Naive B cell (primary cell): Measurements from ENCODE around the gene SPG21. TPM values are rescaled to one million over a fixed set of nuclear protein-coding genes. Genes with fewer than 3 reads are reported as not detected.
A peak's percentile ranks its signal among the peaks of the same experiment; 100 is the strongest.

Experiments used
- ATAC-seq, 2 donors: fragments of 150-1000 bp; cut with Tn5 transposase; 2 replicates each; pipeline ENCODE4 v1.10.0; 2021; ENCODE audit warnings: low read depth in 2 of 2, mild to moderate bottlenecking in 2 of 2, moderate library complexity in 2 of 2
- DNase-seq: peaks from one replicate; pipeline ENCODE4 v3.0.0; 2022
- H3K27ac Mint-ChIP-seq, 6 donors: one replicate each; pipeline ENCODE4 v1.8.0; 2020 to 2022; ENCODE audit warnings: mild to moderate bottlenecking in 6 of 6, mixed read lengths in 6 of 6, moderate library complexity in 5 of 6, inconsistent platforms in 2 of 6
- H3K27me3 Mint-ChIP-seq, 3 donors: one replicate each; pipeline ENCODE4 v1.8.0; 2021 to 2022; ENCODE audit warnings: mixed read lengths in 3 of 3, mild to moderate bottlenecking in 1 of 3
- H3K36me3 Mint-ChIP-seq, 2 donors: one replicate each; pipeline ENCODE4 v1.8.0; 2020 to 2022; ENCODE audit warnings: mixed read lengths in 2 of 2, inconsistent platforms in 1 of 2, mild to moderate bottlenecking in 1 of 2
- H3K4me1 Mint-ChIP-seq, 3 donors: one replicate each; pipeline ENCODE4 v1.8.0; 2020 to 2022; ENCODE audit warnings: mixed read lengths in 3 of 3, inconsistent platforms in 1 of 3, mild to moderate bottlenecking in 1 of 3, moderate library complexity in 1 of 3
- H3K4me3 Mint-ChIP-seq, 8 donors: one replicate each; pipeline ENCODE4 v1.8.0; 2020 to 2022; ENCODE audit warnings: mild to moderate bottlenecking in 8 of 8, mixed read lengths in 8 of 8, moderate library complexity in 8 of 8, inconsistent platforms in 2 of 8
- H3K9me3 Mint-ChIP-seq, 7 donors: one replicate each; pipeline ENCODE4 v1.8.0; 2020 to 2022; ENCODE audit warnings: mixed read lengths in 7 of 7, mild to moderate bottlenecking in 5 of 7, inconsistent platforms in 2 of 7, moderate library complexity in 1 of 7
- polyA plus RNA-seq, 6 donors: library from polyadenylated mRNA; unstranded; fragments of 300-500 nt; fragmentation: Illumina TruSeq; gene quantifications; one replicate each; pipeline ENCODE4 v1.2.3, GENCODE V29; 2021; ENCODE audit warnings: low read depth in 6 of 6

SPG21 gene
- 100 to 1,000 TPM; 190 to 258 (median 205) TPM for polyA plus RNA-seq

GRCh38 chr15:64989416-64990167 lies at the start of gene SPG21:
SPG21 (minus strand) TSS chr15:64989914; CDS start chr15:64983569, 6,345 bp downstream.
- Mint-ChIP-seq H3K27ac (peak within 1 kb of the TSS; percentile 93 to 98 (median 98)), H3K9me3 (no peaks in the 10 kb centered on the region), H3K4me3 (peak within 1 kb of the TSS; percentile 92 to 99 (median 96)), H3K4me1 (peaks cover 38 to 47% (median 43%) of the 10 kb centered on the region in 3 donors), H3K36me3 (no peaks in the 10 kb centered on the region), H3K27me3 (no peaks in the 10 kb centered on the region)
- DNase-seq (peak; percentile 97), ATAC-seq (peak; percentile 87 to 91)

GRCh38 chr15:65038836-65039235 lies 49.1 kb upstream of the SPG21 start:
- no peak for ATAC-seq

GRCh38 chr15:65038428-65038827 lies 48.7 kb upstream of the SPG21 start:
- ATAC-seq, result no peak
- H3K9me3 Mint-ChIP-seq, result no peaks in the 10 kb centered on the region
- no peaks in the 10 kb centered on the region for H3K36me3 Mint-ChIP-seq
- H3K4me3 Mint-ChIP-seq, result no peak overlapping the region
- H3K27me3 Mint-ChIP-seq, result peaks cover 4 to 8% (median 6%) of the 10 kb centered on the region in 3 donors
- peaks cover 3 to 8% (median 6%) of the 10 kb centered on the region in 3 donors for H3K4me1 Mint-ChIP-seq
- H3K27ac Mint-ChIP-seq, result no peak overlapping the region
- DNase-seq, result no peak

More at GRCh38 chr15:65038836-65039235, 49.1 kb upstream of the SPG21 start:
- Mint-ChIP-seq H3K9me3 (no peaks in the 10 kb centered on the region), H3K36me3 (no peaks in the 10 kb centered on the region), H3K27ac (no peak overlapping the region), H3K4me1 (peaks cover under 1 to 4% (median 2%) of the 10 kb centered on the region in 3 donors), H3K27me3 (peaks cover 4 to 8% (median 6%) of the 10 kb centered on the region in 3 donors), H3K4me3 (no peak overlapping the region)
- no peak for DNase-seq

GRCh38 chr15:65037309-65037708 lies 47.6 kb upstream of the SPG21 start:
- H3K36me3 Mint-ChIP-seq, result no peaks in the 10 kb centered on the region
- no peak for DNase-seq
- H3K27me3 Mint-ChIP-seq, result peaks cover 3 to 9% (median 4%) of the 10 kb centered on the region in 3 donors
- no peak overlapping the region for H3K4me3 Mint-ChIP-seq
- no peak overlapping the region for H3K27ac Mint-ChIP-seq
- no peaks in the 10 kb centered on the region for H3K9me3 Mint-ChIP-seq
- peaks cover 11 to 16% (median 13%) of the 10 kb centered on the region in 3 donors for H3K4me1 Mint-ChIP-seq
- no peak for ATAC-seq

GRCh38 chr15:65034719-65035118 lies 45.0 kb upstream of the SPG21 start:
- no peak overlapping the region for H3K4me3 Mint-ChIP-seq
- H3K9me3 Mint-ChIP-seq, result no peaks in the 10 kb centered on the region
- no peak for DNase-seq
- no peak overlapping the region for H3K27ac Mint-ChIP-seq
- no peaks in the 10 kb centered on the region for H3K36me3 Mint-ChIP-seq
- H3K4me1 Mint-ChIP-seq, result peaks cover 11 to 20% (median 13%) of the 10 kb centered on the region in 3 donors
- no peak for ATAC-seq
- peaks cover 0 to 15% (median 0%) of the 10 kb centered on the region in 3 donors for H3K27me3 Mint-ChIP-seq

GRCh38 chr15:65033659-65034269 lies 44.0 kb upstream of the SPG21 start:
- Mint-ChIP-seq H3K9me3 (no peaks in the 10 kb centered on the region), H3K27ac (no peak overlapping the region), H3K4me1 (peaks cover 11 to 22% (median 13%) of the 10 kb centered on the region in 3 donors), H3K4me3 (no peak overlapping the region), H3K27me3 (peaks cover 0 to 15% (median 0%) of the 10 kb centered on the region in 3 donors), H3K36me3 (no peaks in the 10 kb centered on the region)
- DNase-seq (peak; percentile 21), ATAC-seq (peak; percentile 36 to 43)

GRCh38 chr15:65032801-65033537 lies 43.3 kb upstream of the SPG21 start:
- H3K27ac Mint-ChIP-seq, result no peak overlapping the region
- peak; percentile 59 to 68 for ATAC-seq
- peaks cover 18 to 30% (median 20%) of the 10 kb centered on the region in 3 donors for H3K4me1 Mint-ChIP-seq
- no peaks in the 10 kb centered on the region for H3K9me3 Mint-ChIP-seq
- no peaks in the 10 kb centered on the region for H3K36me3 Mint-ChIP-seq
- H3K27me3 Mint-ChIP-seq, result peaks cover 0 to 15% (median 0%) of the 10 kb centered on the region in 3 donors
- peak; percentile 40 for DNase-seq
- H3K4me3 Mint-ChIP-seq, result peak overlapping the region in 5 of 8 donors; percentile 8 to 65 (median 38)

GRCh38 chr15:65029736-65030208 lies 40.1 kb upstream of the SPG21 start:
- Mint-ChIP-seq H3K4me3 (peak overlapping the region; percentile 64 to 91 (median 84)), H3K9me3 (no peaks in the 10 kb centered on the region), H3K27ac (peak overlapping the region in 2 of 6 donors; percentile 19 to 57), H3K27me3 (peaks cover 0 to 15% (median 0%) of the 10 kb centered on the region in 3 donors), H3K36me3 (peaks cover 0 to 12% of the 10 kb centered on the region in 2 donors), H3K4me1 (peaks cover 23 to 35% (median 25%) of the 10 kb centered on the region in 3 donors)
- DNase-seq (no peak), ATAC-seq (no peak)

GRCh38 chr15:65028921-65029735 lies 39.4 kb upstream of the SPG21 start, which contains the start of gene MTFMT:
MTFMT (minus strand) TSS chr15:65029639; CDS start chr15:65029613, 26 bp downstream.
- H3K4me1 Mint-ChIP-seq, result peaks cover 25 to 33% (median 26%) of the 10 kb centered on the region in 3 donors

GRCh38 chr15:65028338-65028737 lies 38.6 kb upstream of the SPG21 start:
- peaks cover 0 to 17% of the 10 kb centered on the region in 2 donors for H3K36me3 Mint-ChIP-seq
- H3K9me3 Mint-ChIP-seq, result no peaks in the 10 kb centered on the region
- peaks cover 0 to 15% (median 0%) of the 10 kb centered on the region in 3 donors for H3K27me3 Mint-ChIP-seq
- no peak for DNase-seq
- peaks cover 18 to 27% (median 22%) of the 10 kb centered on the region in 3 donors for H3K4me1 Mint-ChIP-seq
- ATAC-seq, result no peak
- H3K27ac Mint-ChIP-seq, result peak overlapping the region in 5 of 6 donors; percentile 19 to 96 (median 80)
- H3K4me3 Mint-ChIP-seq, result peak overlapping the region; percentile 86 to 97 (median 90)

More at GRCh38 chr15:65028921-65029735, 39.4 kb upstream of the SPG21 start, which contains the start of gene MTFMT:
- peak; percentile 84 for DNase-seq
- H3K36me3 Mint-ChIP-seq, result peaks cover 0 to 17% of the 10 kb centered on the region in 2 donors
- H3K9me3 Mint-ChIP-seq, result no peaks in the 10 kb centered on the region
- peak; percentile 85 to 86 for ATAC-seq
- H3K27ac Mint-ChIP-seq, result peak within 1 kb of the TSS; percentile 19 to 87 (median 69)
- peak within 1 kb of the TSS; percentile 86 to 97 (median 90) for H3K4me3 Mint-ChIP-seq
- peaks cover 0 to 15% (median 0%) of the 10 kb centered on the region in 3 donors for H3K27me3 Mint-ChIP-seq

- no peak for DNase-seq
- Mint-ChIP-seq H3K4me3 (peak overlapping the region in 7 of 8 donors; percentile 86 to 97 (median 88)), H3K9me3 (no peaks in the 10 kb centered on the region), H3K36me3 (peaks cover 0 to 17% of the 10 kb centered on the region in 2 donors), H3K27ac (peak overlapping the region in 1 of 6 donors; percentile 85), H3K4me1 (peaks cover 12 to 19% (median 18%) of the 10 kb centered on the region in 3 donors), H3K27me3 (peaks cover 0 to 15% (median 0%) of the 10 kb centered on the region in 3 donors)
- no peak for ATAC-seq
Measured at GRCh38 chr15:65027593-65027992, 37.9 kb upstream of the SPG21 start.

- Mint-ChIP-seq H3K27ac (no peak overlapping the region), H3K36me3 (peaks cover 0 to 17% of the 10 kb centered on the region in 2 donors), H3K9me3 (no peaks in the 10 kb centered on the region), H3K27me3 (peaks cover 0 to 8% (median 0%) of the 10 kb centered on the region in 3 donors), H3K4me1 (peaks cover 12 to 19% (median 16%) of the 10 kb centered on the region in 3 donors), H3K4me3 (peak overlapping the region in 2 of 8 donors; percentile 37 to 77)
- no peak for ATAC-seq
- no peak for DNase-seq
Measured at GRCh38 chr15:65026756-65027155, 37.0 kb upstream of the SPG21 start.
